CD8-positive, alpha-beta memory T cell (primary cell): ENCODE measurements around the gene APPL2. TPM values are rescaled to one million over a fixed set of nuclear protein-coding genes. Genes with fewer than 3 reads are reported as not detected.
A peak's percentile ranks its signal among the peaks of the same experiment; 100 is the strongest.

Source experiments
- CTCF ChIA-PET: fragments of 350-600 bp; sonication (Branson Sonifier 250); formaldehyde crosslinking; loops from one replicate; lab custom pipeline; 2021; ENCODE audit warnings: antibody characterized with exemption; lab: Charles Lee
- POLR2A ChIA-PET: fragments of 350-600 bp; sonication (Branson Sonifier 250); formaldehyde crosslinking; loops from one replicate; lab custom pipeline; 2021; ENCODE audit warnings: antibody characterized with exemption; lab: Charles Lee
- DNase-seq, 5 donors: peaks; one replicate each; pipeline versions ENCODE4 v3.0.0 to v3.0.0-alpha.2; 2020 to 2022; ENCODE audit warnings: mixed read lengths in 1 of 5
- H3K27ac ChIP-seq: one replicate; pipeline ENCODE4 v1.7.0; 2013; ENCODE audit warnings: low read depth, mild to moderate bottlenecking, low read length, moderate library complexity
- H3K27me3 ChIP-seq: 2 replicates; pipeline ENCODE4 v1.7.0; 2013; ENCODE audit warnings: low read length, mild to moderate bottlenecking; ENCODE audit not compliant: insufficient read depth, poor library complexity, severe bottlenecking
- H3K36me3 ChIP-seq: 2 replicates; pipeline ENCODE4 v1.7.0; 2013; ENCODE audit warnings: mild to moderate bottlenecking, low read length, moderate library complexity; ENCODE audit not compliant: insufficient read depth
- H3K4me1 ChIP-seq: 2 replicates; pipeline ENCODE4 v1.7.0; 2013; ENCODE audit warnings: mild to moderate bottlenecking, low read length, moderate library complexity; ENCODE audit not compliant: insufficient read depth
- H3K4me3 ChIP-seq: 2 replicates; pipeline ENCODE4 v1.7.0; 2013; ENCODE audit warnings: mild to moderate bottlenecking, low read length
- H3K9me3 ChIP-seq: 2 replicates; pipeline ENCODE4 v1.7.0; 2013; ENCODE audit warnings: mild to moderate bottlenecking, low read length
- H3K27ac Mint-ChIP-seq, 8 donors: one replicate each; pipeline ENCODE4 v1.8.0; 2020 to 2021; ENCODE audit warnings: mixed read lengths in 8 of 8, mild to moderate bottlenecking in 6 of 8, inconsistent platforms in 3 of 8, moderate library complexity in 3 of 8
- H3K27me3 Mint-ChIP-seq, 2 donors: one replicate each; pipeline ENCODE4 v1.8.0; 2020 to 2021; ENCODE audit warnings: mixed read lengths in 2 of 2, mild to moderate bottlenecking in 1 of 2, moderate library complexity in 1 of 2
- H3K36me3 Mint-ChIP-seq, 3 donors: one replicate each; pipeline ENCODE4 v1.8.0; 2020 to 2021; ENCODE audit warnings: mixed read lengths in 3 of 3, inconsistent platforms in 1 of 3, mild to moderate bottlenecking in 1 of 3
- H3K4me1 Mint-ChIP-seq, 3 donors: one replicate each; pipeline ENCODE4 v1.8.0; 2020 to 2021; ENCODE audit warnings: mixed read lengths in 3 of 3, inconsistent platforms in 1 of 3, mild to moderate bottlenecking in 1 of 3
- H3K4me3 Mint-ChIP-seq, 7 donors: one replicate each; pipeline ENCODE4 v1.8.0; 2020 to 2021; ENCODE audit warnings: mixed read lengths in 7 of 7, mild to moderate bottlenecking in 6 of 7, moderate library complexity in 4 of 7, inconsistent platforms in 2 of 7
- H3K9me3 Mint-ChIP-seq, 5 donors: one replicate each; pipeline ENCODE4 v1.8.0; 2020 to 2022; ENCODE audit warnings: mixed read lengths in 5 of 5, mild to moderate bottlenecking in 3 of 5, moderate library complexity in 2 of 5, inconsistent platforms in 1 of 5
- polyA plus RNA-seq: library from polyadenylated mRNA; unstranded; fragments of 300-500 nt; fragmentation: Illumina TruSeq; gene quantifications from one replicate; pipeline ENCODE4 v1.2.3, GENCODE V29; 2021
- total RNA-seq, 2 experiments: library from RNA; stranded (reverse); gene quantifications; one replicate each; pipeline ENCODE4 v1.2.3, GENCODE V29; 2021

The APPL2 gene
- total and polyA plus RNA-seq, 3 experiments from 2014 or later: 14.4 to 18.6 (median 14.9) TPM

GRCh38 chr12:105275997-105276733 is 40.2 kb upstream of the APPL2 start:
- H3K27me3 Mint-ChIP-seq: peaks cover 6 to 8% of the 10 kb centered on the region in 2 donors
- no peaks in the 10 kb centered on the region for H3K4me1 ChIP-seq
- no peaks in the 10 kb centered on the region for H3K9me3 Mint-ChIP-seq
- H3K36me3 Mint-ChIP-seq: no peaks in the 10 kb centered on the region
- no peak overlapping the region for H3K4me3 ChIP-seq
- H3K27ac Mint-ChIP-seq: no peak overlapping the region
- no peak overlapping the region for H3K4me3 Mint-ChIP-seq
- no peaks in the 10 kb centered on the region for H3K9me3 ChIP-seq
- H3K27me3 ChIP-seq: no peaks in the 10 kb centered on the region
- DNase-seq: no peak
- POLR2A ChIA-PET: no interaction called here
- H3K4me1 Mint-ChIP-seq: no peaks in the 10 kb centered on the region
- H3K27ac ChIP-seq: no peak overlapping the region
- no peaks in the 10 kb centered on the region for H3K36me3 ChIP-seq
- CTCF ChIA-PET: no interaction called here

GRCh38 chr12:105274571-105274970 is 38.6 kb upstream of the APPL2 start:
- H3K27ac ChIP-seq: no peak overlapping the region
- H3K27me3 ChIP-seq: no peaks in the 10 kb centered on the region
- no peak overlapping the region for H3K27ac Mint-ChIP-seq
- ChIA-PET CTCF (no interaction called here), POLR2A (no interaction called here)
- no peaks in the 10 kb centered on the region for H3K9me3 ChIP-seq
- peaks cover 6 to 9% of the 10 kb centered on the region in 2 donors for H3K27me3 Mint-ChIP-seq
- no peaks in the 10 kb centered on the region for H3K9me3 Mint-ChIP-seq
- H3K4me3 ChIP-seq: no peak overlapping the region
- no peaks in the 10 kb centered on the region for H3K36me3 Mint-ChIP-seq
- no peaks in the 10 kb centered on the region for H3K36me3 ChIP-seq
- no peaks in the 10 kb centered on the region for H3K4me1 ChIP-seq
- no peak for DNase-seq
- H3K4me1 Mint-ChIP-seq: no peaks in the 10 kb centered on the region
- H3K4me3 Mint-ChIP-seq: no peak overlapping the region

GRCh38 chr12:105273601-105274000 is 37.6 kb upstream of the APPL2 start:
- H3K27me3 Mint-ChIP-seq: peaks cover 6 to 9% of the 10 kb centered on the region in 2 donors
- CTCF ChIA-PET: interaction anchor here (1.2 kb wide), 1 partner anchor 133 kb away, joined by 3 read pairs; no protein-coding TSS in a partner anchor

GRCh38 chr12:105272814-105273416 is 36.9 kb upstream of the APPL2 start:
- H3K4me3 Mint-ChIP-seq: no peak overlapping the region
- Histone ChIP-seq H3K27ac (no peak overlapping the region), H3K9me3 (no peaks in the 10 kb centered on the region), H3K27me3 (no peaks in the 10 kb centered on the region), H3K4me1 (no peaks in the 10 kb centered on the region), H3K36me3 (no peaks in the 10 kb centered on the region), H3K4me3 (no peak overlapping the region)
- no peak overlapping the region for H3K27ac Mint-ChIP-seq
- CTCF ChIA-PET: interaction anchor here (1.2 kb wide), 1 partner anchor 134 kb away, joined by 3 read pairs; no protein-coding TSS in a partner anchor
- H3K4me1 Mint-ChIP-seq: no peaks in the 10 kb centered on the region
- POLR2A ChIA-PET: no interaction called here
- H3K27me3 Mint-ChIP-seq: peaks cover 6 to 9% of the 10 kb centered on the region in 2 donors
- DNase-seq: no peak
- H3K9me3 Mint-ChIP-seq: no peaks in the 10 kb centered on the region
- no peaks in the 10 kb centered on the region for H3K36me3 Mint-ChIP-seq

More at GRCh38 chr12:105273601-105274000, 37.6 kb upstream of the APPL2 start:
- H3K4me3 ChIP-seq: no peak overlapping the region
- H3K36me3 ChIP-seq: no peaks in the 10 kb centered on the region
- H3K4me1 ChIP-seq: no peaks in the 10 kb centered on the region
- Mint-ChIP-seq H3K36me3 (no peaks in the 10 kb centered on the region), H3K27ac (no peak overlapping the region), H3K4me3 (no peak overlapping the region), H3K9me3 (no peaks in the 10 kb centered on the region), H3K4me1 (no peaks in the 10 kb centered on the region)
- DNase-seq: no peak
- no peak overlapping the region for H3K27ac ChIP-seq
- no peaks in the 10 kb centered on the region for H3K27me3 ChIP-seq
- POLR2A ChIA-PET: no interaction called here
- no peaks in the 10 kb centered on the region for H3K9me3 ChIP-seq

- H3K4me3 Mint-ChIP-seq: no peak overlapping the region
- no peaks in the 10 kb centered on the region for H3K36me3 Mint-ChIP-seq
- H3K4me1 ChIP-seq: no peaks in the 10 kb centered on the region
- H3K4me1 Mint-ChIP-seq: no peaks in the 10 kb centered on the region
- H3K27me3 ChIP-seq: no peaks in the 10 kb centered on the region
- no peak overlapping the region for H3K4me3 ChIP-seq
- CTCF ChIA-PET: no interaction called here
- H3K27ac ChIP-seq: no peak overlapping the region
- POLR2A ChIA-PET: no interaction called here
- peak overlapping the region in 1 of 8 donors; percentile 74 for H3K27ac Mint-ChIP-seq
- DNase-seq: no peak
- peaks cover 6 to 9% of the 10 kb centered on the region in 2 donors for H3K27me3 Mint-ChIP-seq
- H3K36me3 ChIP-seq: no peaks in the 10 kb centered on the region
- H3K9me3 ChIP-seq: no peaks in the 10 kb centered on the region
- no peaks in the 10 kb centered on the region for H3K9me3 Mint-ChIP-seq
Measured at GRCh38 chr12:105272152-105272551, 36.2 kb upstream of the APPL2 start.

GRCh38 chr12:105271364-105271763 is 35.4 kb upstream of the APPL2 start:
- Mint-ChIP-seq H3K4me1 (no peaks in the 10 kb centered on the region), H3K4me3 (no peak overlapping the region), H3K36me3 (no peaks in the 10 kb centered on the region), H3K27me3 (peaks cover 5 to 9% of the 10 kb centered on the region in 2 donors), H3K27ac (no peak overlapping the region), H3K9me3 (no peaks in the 10 kb centered on the region)
- Histone ChIP-seq H3K4me1 (no peaks in the 10 kb centered on the region), H3K27ac (no peak overlapping the region), H3K36me3 (no peaks in the 10 kb centered on the region), H3K4me3 (no peak overlapping the region), H3K9me3 (no peaks in the 10 kb centered on the region), H3K27me3 (no peaks in the 10 kb centered on the region)
- no peak for DNase-seq
- CTCF ChIA-PET: no interaction called here
- POLR2A ChIA-PET: no interaction called here

GRCh38 chr12:105270671-105271255 is 34.8 kb upstream of the APPL2 start:
- Histone ChIP-seq H3K27ac (no peak overlapping the region), H3K36me3 (no peaks in the 10 kb centered on the region), H3K4me3 (no peak overlapping the region), H3K4me1 (no peaks in the 10 kb centered on the region), H3K27me3 (no peaks in the 10 kb centered on the region), H3K9me3 (no peaks in the 10 kb centered on the region)
- Mint-ChIP-seq H3K4me3 (peak overlapping the region in 1 of 7 donors; percentile 34), H3K9me3 (no peaks in the 10 kb centered on the region), H3K27me3 (peaks cover 5 to 9% of the 10 kb centered on the region in 2 donors), H3K4me1 (no peaks in the 10 kb centered on the region), H3K36me3 (no peaks in the 10 kb centered on the region), H3K27ac (no peak overlapping the region)
- CTCF ChIA-PET: no interaction called here
- POLR2A ChIA-PET: no interaction called here
- DNase-seq: no peak

- Mint-ChIP-seq H3K27me3 (peaks cover 2 to 20% of the 10 kb centered on the region in 2 donors), H3K36me3 (no peaks in the 10 kb centered on the region), H3K27ac (no peak overlapping the region), H3K4me1 (no peaks in the 10 kb centered on the region), H3K4me3 (no peak overlapping the region), H3K9me3 (no peaks in the 10 kb centered on the region)
- H3K9me3 ChIP-seq: no peaks in the 10 kb centered on the region
- no peak overlapping the region for H3K4me3 ChIP-seq
- ChIA-PET CTCF (interaction anchor here (1.0 kb wide), 2 partner anchors 9 to 32 kb away, joined by 3 read pairs; partner anchors contain the start of gene APPL2), POLR2A (no interaction called here)
- H3K4me1 ChIP-seq: no peaks in the 10 kb centered on the region
- no peaks in the 10 kb centered on the region for H3K27me3 ChIP-seq
- no peaks in the 10 kb centered on the region for H3K36me3 ChIP-seq
- H3K27ac ChIP-seq: no peak overlapping the region
- no peak for DNase-seq
Measured at GRCh38 chr12:105267711-105268110, 31.7 kb upstream of the APPL2 start.
